ENCODE data around the gene CHURC1. TPM values are rescaled to one million over a fixed set of nuclear protein-coding genes. Genes with fewer than 3 reads are reported as not detected.
"Not testable (repeated sequence)": the region's sequence is repeated elsewhere in the genome, so short reads cannot be mapped to it uniquely, and the experiment has no call there.

The CHURC1 gene
- total RNA-seq, 1 experiment from 2014 or later = 82.5 TPM

GRCh38 chr14:64910847-64911495 lies 3.3 kb upstream of the CHURC1 start:
- DNase-seq (ENCODE audit: low read depth) = peak; percentile 41

GRCh38 chr14:64912261-64912660 lies 2.0 kb upstream of the CHURC1 start:
- DNase-seq (ENCODE audit: low read depth) = peak; percentile 14

- not testable (repeated sequence) for DNase-seq (ENCODE audit: low read depth)
Observed at GRCh38 chr14:64913477-64913876, 778 bp upstream of the CHURC1 start.

GRCh38 chr14:64915029-64915424 lies 772 bp downstream of the CHURC1 start:
- no peak for DNase-seq (ENCODE audit: low read depth)

- DNase-seq (ENCODE audit: low read depth) = no peak
Observed at GRCh38 chr14:64915797-64916196, 1.5 kb downstream of the CHURC1 start.

- no peak for DNase-seq (ENCODE audit: low read depth)
Observed at GRCh38 chr14:64918216-64918615, 4.0 kb downstream of the CHURC1 start.

GRCh38 chr14:64919215-64919614 lies 5.0 kb downstream of the CHURC1 start:
- DNase-seq (ENCODE audit: low read depth) = no peak

- peak; percentile 38 for DNase-seq (ENCODE audit: low read depth)
Observed at GRCh38 chr14:64919618-64920017, 5.4 kb downstream of the CHURC1 start.

- DNase-seq (ENCODE audit: low read depth) = no peak
Observed at GRCh38 chr14:64920465-64920864, 6.2 kb downstream of the CHURC1 start.

GRCh38 chr14:64923015-64923414 lies 8.8 kb downstream of the CHURC1 start:
- DNase-seq (ENCODE audit: low read depth) = no peak

- no peak for DNase-seq (ENCODE audit: low read depth)
Observed at GRCh38 chr14:64926398-64926995, 12.2 kb downstream of the CHURC1 start.

GRCh38 chr14:64927031-64927430 lies 12.8 kb downstream of the CHURC1 start:
- DNase-seq (ENCODE audit: low read depth) = no peak

- no peak for DNase-seq (ENCODE audit: low read depth)
Observed at GRCh38 chr14:64928239-64929013, 14.2 kb downstream of the CHURC1 start.

GRCh38 chr14:64929014-64929359 lies 14.7 kb downstream of the CHURC1 start:
- DNase-seq (ENCODE audit: low read depth) = no peak

- no peak for DNase-seq (ENCODE audit: low read depth)
Observed at GRCh38 chr14:64930085-64930843, 16.0 kb downstream of the CHURC1 start.

- DNase-seq (ENCODE audit: low read depth) = no peak
Observed at GRCh38 chr14:64931123-64931522, 16.9 kb downstream of the CHURC1 start.

GRCh38 chr14:64932231-64932630 lies 18.0 kb downstream of the CHURC1 start:
- no peak for DNase-seq (ENCODE audit: low read depth)

GRCh38 chr14:64934338-64934929 lies 20.2 kb downstream of the CHURC1 start:
- DNase-seq (ENCODE audit: low read depth) = no peak

- no peak for DNase-seq (ENCODE audit: low read depth)
Observed at GRCh38 chr14:64935508-64935907, 21.3 kb downstream of the CHURC1 start.

- DNase-seq (ENCODE audit: low read depth) = no peak
Observed at GRCh38 chr14:64937171-64937820, 23.0 kb downstream of the CHURC1 start.

- no peak for DNase-seq (ENCODE audit: low read depth)
Observed at GRCh38 chr14:64937821-64938193, 23.6 kb downstream of the CHURC1 start.
